Activated naive CD8-positive, alpha-beta T cell (primary cell): ENCODE results near the gene ACTL6B.
A peak's percentile ranks its signal among the peaks of the same experiment; 100 is the strongest.
"Not testable (repeated sequence)": the region's sequence is repeated elsewhere in the genome, so short reads cannot be mapped to it uniquely, and the experiment has no call there.

Experiments
- H3K27ac Mint-ChIP-seq: one replicate; pipeline ENCODE4 v1.8.0; 2021; ENCODE audit warnings: mixed read lengths
- H3K27me3 Mint-ChIP-seq: one replicate; pipeline ENCODE4 v1.8.0; 2021; ENCODE audit warnings: mixed read lengths
- H3K36me3 Mint-ChIP-seq: one replicate; pipeline ENCODE4 v1.8.0; 2021; ENCODE audit warnings: mixed read lengths
- H3K4me1 Mint-ChIP-seq: one replicate; pipeline ENCODE4 v1.8.0; 2021; ENCODE audit warnings: low read depth, mixed read lengths
- H3K4me3 Mint-ChIP-seq: one replicate; pipeline ENCODE4 v1.8.0; 2021; ENCODE audit warnings: mild to moderate bottlenecking, mixed read lengths
- H3K9me3 Mint-ChIP-seq: one replicate; pipeline ENCODE4 v1.8.0; 2021; ENCODE audit warnings: low read depth, mixed read lengths

ACTL6B gene

DNA sequence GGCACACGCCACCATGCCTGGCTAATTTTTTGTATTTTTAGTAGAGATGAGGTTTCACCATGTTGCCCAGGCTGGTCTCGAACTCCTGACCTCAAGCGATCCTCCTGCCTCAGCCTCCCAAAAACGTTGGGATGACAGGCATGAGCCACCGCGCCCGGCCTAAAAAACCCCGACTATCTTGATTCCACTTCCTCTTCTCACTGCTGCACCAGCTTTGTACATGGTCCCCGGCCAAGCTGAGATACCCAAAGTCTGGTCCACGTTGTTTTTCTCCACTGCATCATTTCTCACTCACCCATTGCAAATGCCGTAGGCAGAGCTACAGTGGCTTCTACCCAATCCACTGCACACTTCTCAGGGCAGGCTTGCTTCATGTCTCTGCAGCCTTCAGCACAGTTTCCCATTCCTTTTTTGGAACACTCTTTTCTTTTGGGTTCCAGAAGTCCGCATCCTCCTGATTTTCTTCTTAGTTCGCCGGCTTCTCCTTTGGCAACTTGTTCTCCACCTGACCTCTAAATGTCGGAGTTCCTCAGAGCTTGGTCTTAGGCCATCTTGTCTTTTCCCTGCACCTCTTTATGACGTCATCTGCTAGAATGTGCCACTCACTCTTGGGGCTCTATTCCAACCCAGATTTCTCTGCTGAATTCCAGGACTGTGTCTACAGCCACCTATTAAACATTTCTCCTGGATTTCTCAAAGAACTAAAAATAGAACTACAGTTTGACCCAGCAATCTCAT lies 11.3 kb upstream of the ACTL6B start:
- H3K27me3 Mint-ChIP-seq: no peaks in the 10 kb centered on the region
- H3K27ac Mint-ChIP-seq: no peak overlapping the region
- peaks cover under 1% of the 10 kb centered on the region for H3K4me1 Mint-ChIP-seq
- H3K9me3 Mint-ChIP-seq: no peaks in the 10 kb centered on the region
- H3K4me3 Mint-ChIP-seq: no peak overlapping the region
- H3K36me3 Mint-ChIP-seq: no peaks in the 10 kb centered on the region

GRCh38 chr7:100665168-100665726 lies 9.0 kb upstream of the ACTL6B start:
- H3K27ac Mint-ChIP-seq: no peak overlapping the region
- no peaks in the 10 kb centered on the region for H3K27me3 Mint-ChIP-seq
- H3K9me3 Mint-ChIP-seq: no peaks in the 10 kb centered on the region
- no peaks in the 10 kb centered on the region for H3K36me3 Mint-ChIP-seq
- no peak overlapping the region for H3K4me3 Mint-ChIP-seq
- no peaks in the 10 kb centered on the region for H3K4me1 Mint-ChIP-seq

DNA sequence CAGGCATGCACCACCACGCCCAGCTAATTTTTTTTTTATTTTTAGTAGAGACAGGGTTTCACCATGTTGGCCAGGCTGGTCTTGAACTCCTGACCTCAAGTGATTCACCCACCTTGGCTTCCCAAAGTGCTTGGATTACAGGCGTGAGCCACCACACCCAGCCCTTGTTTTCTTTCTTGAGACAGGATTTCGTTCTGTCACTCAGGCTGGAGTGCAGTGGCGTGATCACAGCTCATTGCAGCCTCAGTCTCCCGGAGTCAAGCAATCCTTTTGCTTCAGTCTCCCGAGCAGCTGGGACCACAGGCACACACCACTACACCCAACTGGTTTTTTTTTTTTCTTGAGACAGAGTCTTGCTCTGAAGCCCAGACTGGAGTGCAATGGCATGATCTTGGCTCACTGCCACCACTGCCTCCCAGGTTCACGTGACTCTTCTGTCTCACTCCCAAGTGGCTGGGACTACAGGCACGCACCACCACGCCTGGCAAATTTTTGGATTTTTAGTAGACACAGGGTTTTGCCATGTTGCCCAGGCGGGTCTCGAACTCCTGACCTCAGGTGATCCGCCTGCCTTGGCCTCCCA lies 6.0 kb upstream of the ACTL6B start:
- H3K4me3 Mint-ChIP-seq, H3K36me3 Mint-ChIP-seq, H3K27me3 Mint-ChIP-seq, H3K27ac Mint-ChIP-seq, H3K4me1 Mint-ChIP-seq, H3K9me3 Mint-ChIP-seq: not testable (repeated sequence)

- Mint-ChIP-seq H3K4me1 (peaks cover 5% of the 10 kb centered on the region), H3K36me3 (no peaks in the 10 kb centered on the region), H3K27ac (no peak overlapping the region), H3K27me3 (peaks cover 23% of the 10 kb centered on the region), H3K4me3 (no peak overlapping the region), H3K9me3 (no peaks in the 10 kb centered on the region)
Observed at GRCh38 chr7:100654908-100655831, 1.1 kb downstream of the ACTL6B start.

GRCh38 chr7:100649826-100650565 lies 6.3 kb downstream of the ACTL6B start:
- no peak overlapping the region for H3K4me3 Mint-ChIP-seq
- H3K27ac Mint-ChIP-seq: no peak overlapping the region
- H3K27me3 Mint-ChIP-seq: peaks cover 16% of the 10 kb centered on the region
- no peaks in the 10 kb centered on the region for H3K36me3 Mint-ChIP-seq
- no peaks in the 10 kb centered on the region for H3K9me3 Mint-ChIP-seq
- H3K4me1 Mint-ChIP-seq: peaks cover 4% of the 10 kb centered on the region

GRCh38 chr7:100642534-100642907 lies 13.7 kb downstream of the ACTL6B start:
- Mint-ChIP-seq H3K4me3 (no peak overlapping the region), H3K4me1 (peaks cover 3% of the 10 kb centered on the region), H3K27me3 (no peaks in the 10 kb centered on the region), H3K9me3 (no peaks in the 10 kb centered on the region), H3K27ac (no peak overlapping the region), H3K36me3 (no peaks in the 10 kb centered on the region)

- Mint-ChIP-seq H3K4me3 (no peak overlapping the region), H3K27ac (no peak overlapping the region), H3K27me3 (no peaks in the 10 kb centered on the region), H3K4me1 (peaks cover 3% of the 10 kb centered on the region), H3K9me3 (no peaks in the 10 kb centered on the region), H3K36me3 (no peaks in the 10 kb centered on the region)
Observed at GRCh38 chr7:100641860-100642533, 14.3 kb downstream of the ACTL6B start.

GRCh38 chr7:100641463-100641859 lies 14.8 kb downstream of the ACTL6B start, which contains the start of gene TFR2:
TSS of gene TFR2 (minus strand) at chr7:100641552. CDS start at chr7:100641509, 43 bp downstream.
- peaks cover 3% of the 10 kb centered on the region for H3K4me1 Mint-ChIP-seq
- H3K4me3 Mint-ChIP-seq: no peak within 1 kb of the TSS
- H3K9me3 Mint-ChIP-seq: no peaks in the 10 kb centered on the region
- no peaks in the 10 kb centered on the region for H3K36me3 Mint-ChIP-seq
- no peak within 1 kb of the TSS for H3K27ac Mint-ChIP-seq
- H3K27me3 Mint-ChIP-seq: no peaks in the 10 kb centered on the region

DNA sequence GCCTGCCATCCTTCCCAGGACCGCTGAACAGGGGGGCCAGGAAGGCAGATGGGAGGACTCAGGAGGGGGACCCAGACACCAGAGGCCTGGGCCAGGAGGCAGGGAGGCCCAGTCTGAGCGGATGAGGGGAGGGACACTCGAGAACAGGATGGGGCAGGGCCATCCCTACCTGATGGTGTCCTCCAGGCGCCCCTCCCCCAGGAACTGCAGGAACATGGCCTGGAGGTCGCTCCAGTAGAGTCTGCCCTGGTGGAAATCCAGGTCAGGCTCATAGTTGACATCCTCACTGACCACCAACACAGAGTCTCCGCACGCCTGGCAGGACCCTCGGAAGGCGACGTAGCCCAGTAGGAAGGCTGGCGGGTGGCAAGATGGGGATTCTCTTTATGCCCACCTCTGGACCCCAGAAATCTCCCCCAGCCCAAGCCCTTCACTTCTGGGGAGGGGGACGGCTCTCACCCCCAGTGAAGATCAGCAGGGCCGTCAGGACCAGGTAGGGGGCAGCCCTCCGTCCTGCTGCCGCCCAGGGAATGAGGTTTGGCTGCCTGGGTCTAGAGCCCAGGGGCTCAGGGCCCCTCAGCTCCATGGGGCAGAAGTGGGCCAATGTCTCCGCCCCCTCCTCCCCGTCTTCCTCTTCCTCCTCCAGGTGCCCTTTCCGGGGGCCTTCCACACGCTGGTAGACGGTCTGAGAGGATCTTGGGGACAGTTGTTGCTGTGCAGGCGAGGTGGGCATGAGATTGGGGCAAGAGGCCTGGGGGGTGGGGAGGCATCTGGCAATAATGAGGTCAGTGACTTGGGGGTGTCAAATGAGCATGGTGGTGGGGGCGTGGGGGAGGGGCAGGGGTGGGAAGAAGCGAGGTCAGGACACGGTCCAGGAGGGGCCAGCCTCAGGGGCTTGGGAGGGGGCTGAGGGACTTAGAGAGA lies 15.5 kb downstream of the ACTL6B start:
- Mint-ChIP-seq H3K4me3 (no peak overlapping the region), H3K9me3 (no peaks in the 10 kb centered on the region), H3K36me3 (no peaks in the 10 kb centered on the region), H3K27ac (no peak overlapping the region), H3K4me1 (peaks cover 3% of the 10 kb centered on the region), H3K27me3 (no peaks in the 10 kb centered on the region)

- Mint-ChIP-seq H3K4me3 (no peak overlapping the region), H3K9me3 (no peaks in the 10 kb centered on the region), H3K27ac (no peak overlapping the region), H3K4me1 (peaks cover 3% of the 10 kb centered on the region), H3K27me3 (no peaks in the 10 kb centered on the region), H3K36me3 (no peaks in the 10 kb centered on the region)
Observed at GRCh38 chr7:100639995-100640516, 16.2 kb downstream of the ACTL6B start.

DNA sequence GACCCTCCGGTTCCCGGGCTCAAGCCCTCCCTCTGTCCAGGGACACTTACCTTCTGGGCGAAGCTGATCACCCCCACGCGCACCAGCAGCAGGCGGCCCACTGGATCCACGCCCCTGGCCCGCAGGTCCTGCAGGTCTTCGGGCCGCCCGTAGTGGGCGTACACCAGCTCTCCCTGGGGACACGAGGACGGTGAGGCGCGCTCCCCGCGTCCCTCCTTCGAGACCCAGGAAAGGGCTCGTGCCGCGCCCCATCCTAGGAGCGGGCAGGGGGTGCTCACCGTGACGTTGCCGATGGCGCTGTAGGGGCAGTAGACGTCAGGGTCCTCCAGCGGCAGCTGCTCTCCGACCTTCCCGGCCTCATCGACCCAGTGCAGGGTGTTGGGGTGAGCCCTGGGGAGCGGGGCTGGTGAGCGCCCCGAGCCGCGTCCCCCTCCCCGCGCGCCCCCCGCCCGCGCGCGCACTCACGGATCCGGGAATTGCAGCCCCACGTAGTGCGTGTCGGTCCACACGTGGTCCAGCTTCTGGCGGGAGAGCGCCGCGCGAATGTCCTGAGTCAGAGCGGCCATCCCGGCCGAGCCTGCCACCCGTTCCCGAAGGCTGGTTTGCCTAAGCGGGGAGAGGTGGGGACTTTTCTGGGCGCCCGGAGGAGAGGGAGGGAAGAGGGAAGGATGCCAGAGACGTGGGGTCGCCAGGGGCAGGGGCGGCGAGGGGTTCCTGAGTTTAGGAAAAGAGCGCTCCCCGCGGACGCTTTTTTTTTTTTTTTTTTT lies 23.1 kb downstream of the ACTL6B start:
- Mint-ChIP-seq H3K27me3 (no peaks in the 10 kb centered on the region), H3K27ac (peak overlapping the region; percentile 93), H3K36me3 (no peaks in the 10 kb centered on the region), H3K4me1 (peaks cover 21% of the 10 kb centered on the region), H3K4me3 (peak overlapping the region; percentile 84), H3K9me3 (no peaks in the 10 kb centered on the region)

DNA sequence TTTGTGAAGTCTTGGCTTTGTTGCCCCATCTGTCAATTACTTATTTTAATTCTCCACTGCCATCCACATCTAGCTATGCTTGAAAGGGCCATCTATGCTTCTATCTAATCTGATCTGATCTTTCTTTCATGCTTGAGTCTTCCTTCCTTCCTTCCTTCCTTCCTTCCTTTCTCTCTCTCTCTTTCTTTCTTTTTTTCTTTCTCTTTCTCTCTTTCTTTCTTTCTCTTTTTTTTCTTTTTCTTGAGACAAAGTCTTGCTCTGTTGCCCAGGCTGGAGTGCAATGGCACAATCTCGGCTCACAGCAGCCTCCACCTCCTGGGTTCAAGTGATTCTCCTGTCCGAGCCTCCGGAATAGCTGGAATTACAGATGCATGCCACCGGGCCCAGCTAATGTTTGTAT lies 26.2 kb downstream of the ACTL6B start:
- H3K4me1 Mint-ChIP-seq: peaks cover 30% of the 10 kb centered on the region
- no peak overlapping the region for H3K4me3 Mint-ChIP-seq
- no peaks in the 10 kb centered on the region for H3K9me3 Mint-ChIP-seq
- no peaks in the 10 kb centered on the region for H3K27me3 Mint-ChIP-seq
- H3K27ac Mint-ChIP-seq: peak overlapping the region; percentile 56
- no peaks in the 10 kb centered on the region for H3K36me3 Mint-ChIP-seq
